HepG2 (cell line): ENCODE results near the gene CD3G.

Source experiments
- CENPT ChIP-seq: sonication (generic); formaldehyde crosslinking; IDR thresholded peaks from 2 replicates; pipeline ENCODE4 v1.8.0; 2022; ENCODE audit warnings: low read depth, mild to moderate bottlenecking, moderate library complexity, missing genetic modification reagents
- CTCF ChIP-seq: sonication (generic); formaldehyde crosslinking; IDR thresholded peaks from 2 replicates; pipeline ENCODE4 v1.5.0; 2020; ENCODE audit warnings: mild to moderate bottlenecking, missing genetic modification reagents, moderate library complexity
- ETS1 ChIP-seq: sonication (generic); formaldehyde crosslinking; IDR thresholded peaks from 2 replicates; pipeline ENCODE4 v1.4.0; 2020; ENCODE audit warnings: missing genetic modification reagents
- NCOR1 ChIP-seq: fragments of 200-600 bp; sonication (generic); IDR thresholded peaks from 2 replicates; pipeline ENCODE4 v1.7.0; 2017; ENCODE audit warnings: antibody characterized with exemption, low read length, borderline replicate concordance
- PBX2 ChIP-seq: IDR thresholded peaks from 2 replicates; pipeline ENCODE4 v1.6.1; 2016; ENCODE audit warnings: control low read depth
- PBX3 ChIP-seq: sonication (generic); formaldehyde crosslinking; IDR thresholded peaks from 2 replicates; pipeline ENCODE4 v1.8.1; 2023; ENCODE audit warnings: missing genetic modification reagents, inconsistent platforms, borderline replicate concordance
- POLR2A ChIP-seq, 2 experiments: IDR thresholded peaks; 2 replicates each; pipeline ENCODE4 v1.6.1; 2011; ENCODE audit warnings: low read depth in 2 of 2, low read length in 2 of 2, mild to moderate bottlenecking in 1 of 2, moderate library complexity in 1 of 2; ENCODE audit not compliant: insufficient read depth in 1 of 2
- POLR2G ChIP-seq: fragments of 200-400 bp; formaldehyde crosslinking; IDR thresholded peaks from 2 replicates; pipeline ENCODE4 v1.6.1; 2018; ENCODE audit warnings: mild to moderate bottlenecking, low read depth, low read length, moderate library complexity
- RFXANK ChIP-seq: IDR thresholded peaks from 2 replicates; pipeline ENCODE4 v1.6.1; 2016
- ZBTB10 ChIP-seq: sonication (generic); formaldehyde crosslinking; IDR thresholded peaks from 2 replicates; pipeline ENCODE4 v1.4.0; 2020; ENCODE audit warnings: missing genetic modification reagents, borderline replicate concordance
- ZNF317 ChIP-seq: sonication (generic); formaldehyde crosslinking; IDR thresholded peaks from 2 replicates; pipeline ENCODE4 v1.5.0; 2020; ENCODE audit warnings: mild to moderate bottlenecking, missing genetic modification reagents

GRCh38 chr11:118380571-118380970 lies 36.4 kb downstream of the CD3G start:
- TF ChIP-seq PBX2, result no peak
- no peak for TF ChIP-seq POLR2A (IDR thresholded peaks at IDR 0.05; ENCODE audit: insufficient read depth in 1 of 2, low read depth in 2 of 2, low read length in 2 of 2)
- TF ChIP-seq ZNF317 (CRISPR knock-in tag), result no peak
- TF ChIP-seq CENPT (CRISPR knock-in tag), result no peak
- TF ChIP-seq CTCF, result no peak
- TF ChIP-seq ZBTB10 (CRISPR knock-in tag), result no peak
- no peak for TF ChIP-seq RFXANK (CRISPR knock-in tag)
- TF ChIP-seq ETS1 (CRISPR knock-in tag), result no peak
- no peak for TF ChIP-seq PBX3 (CRISPR knock-in tag)
- TF ChIP-seq NCOR1, result no peak
- no peak for TF ChIP-seq POLR2G
